ENCODE data around the gene CABP4.

CABP4 gene

DNA sequence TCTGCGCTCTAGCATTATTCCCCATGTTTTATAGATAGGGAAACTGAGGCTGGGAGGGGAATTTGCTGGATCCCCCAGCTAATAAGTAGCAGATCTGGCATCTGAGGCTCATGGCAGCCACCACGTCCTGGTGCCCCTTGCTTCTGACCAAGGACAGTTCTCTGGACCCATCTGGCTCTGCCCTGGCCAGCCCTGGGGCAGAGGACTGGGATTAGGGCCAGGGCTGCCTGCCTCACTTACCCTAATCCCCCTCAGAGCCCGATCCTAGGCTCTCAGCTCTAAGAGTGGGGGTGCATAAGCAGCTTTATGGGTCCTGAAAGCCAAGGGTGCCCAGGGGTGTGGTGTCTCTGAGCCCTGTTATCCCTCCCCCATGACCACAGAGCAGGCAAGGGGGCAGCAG, at the start of gene CABP4:
Gene CABP4, plus strand, starts transcription at position 301 of the 400 bp plus-strand sequence. Its CDS starts 70 bp downstream, at position 371.
- peaks cover 50% of the 10 kb centered on the region for H3K4me1 Mint-ChIP-seq (ENCODE audit: low read depth)
- peaks cover 1% of the 10 kb centered on the region for H3K27me3 Mint-ChIP-seq
- peak within 1 kb of the TSS; percentile 21 for H3K27ac Mint-ChIP-seq
- no peaks in the 10 kb centered on the region for H3K36me3 Mint-ChIP-seq (ENCODE audit: low read depth)
- no peaks in the 10 kb centered on the region for H3K9me3 Mint-ChIP-seq
- intact Hi-C loops (cut with micrococcal nuclease): no loop called here
- H3K4me3 Mint-ChIP-seq: no peak within 1 kb of the TSS

DNA sequence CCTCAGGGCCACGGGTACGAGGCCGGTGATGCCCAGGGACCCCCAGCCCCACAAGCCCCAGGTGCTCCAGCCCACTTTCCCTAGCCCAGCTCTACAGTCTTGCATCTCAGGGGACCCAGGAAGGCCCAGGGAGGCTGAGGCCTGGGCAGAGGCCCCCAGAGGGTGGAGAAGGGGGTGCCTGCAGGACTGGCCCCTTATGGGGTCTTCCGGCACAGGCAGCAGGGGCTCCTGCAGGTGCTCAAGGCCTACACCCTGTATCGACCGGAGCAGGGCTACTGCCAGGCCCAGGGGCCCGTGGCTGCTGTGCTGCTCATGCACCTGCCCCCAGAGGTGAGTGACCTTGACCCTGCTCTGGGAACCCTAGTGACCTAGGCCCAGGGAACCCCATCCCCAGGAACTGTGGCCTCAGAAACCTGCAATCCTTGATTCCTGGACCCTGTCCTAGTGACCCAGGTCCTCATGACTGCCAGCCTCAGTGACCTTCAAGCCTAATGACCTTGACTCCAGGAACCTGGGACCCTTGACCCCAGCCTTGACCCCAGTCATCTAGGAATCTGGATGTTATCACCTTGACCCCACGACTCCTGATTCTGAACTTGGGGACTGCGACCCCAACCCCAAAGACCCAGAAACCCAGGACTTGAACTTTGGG, 49.3 kb upstream of the CABP4 start:
- H3K4me3 Mint-ChIP-seq: no peak overlapping the region
- peak overlapping the region; percentile 82 for H3K27ac Mint-ChIP-seq
- peaks cover 76% of the 10 kb centered on the region for H3K4me1 Mint-ChIP-seq (ENCODE audit: low read depth)
- no peaks in the 10 kb centered on the region for H3K9me3 Mint-ChIP-seq
- peaks cover 3% of the 10 kb centered on the region for H3K27me3 Mint-ChIP-seq
- intact Hi-C loops (cut with micrococcal nuclease): no loop called here
- H3K36me3 Mint-ChIP-seq (ENCODE audit: low read depth): peaks cover under 1% of the 10 kb centered on the region

DNA sequence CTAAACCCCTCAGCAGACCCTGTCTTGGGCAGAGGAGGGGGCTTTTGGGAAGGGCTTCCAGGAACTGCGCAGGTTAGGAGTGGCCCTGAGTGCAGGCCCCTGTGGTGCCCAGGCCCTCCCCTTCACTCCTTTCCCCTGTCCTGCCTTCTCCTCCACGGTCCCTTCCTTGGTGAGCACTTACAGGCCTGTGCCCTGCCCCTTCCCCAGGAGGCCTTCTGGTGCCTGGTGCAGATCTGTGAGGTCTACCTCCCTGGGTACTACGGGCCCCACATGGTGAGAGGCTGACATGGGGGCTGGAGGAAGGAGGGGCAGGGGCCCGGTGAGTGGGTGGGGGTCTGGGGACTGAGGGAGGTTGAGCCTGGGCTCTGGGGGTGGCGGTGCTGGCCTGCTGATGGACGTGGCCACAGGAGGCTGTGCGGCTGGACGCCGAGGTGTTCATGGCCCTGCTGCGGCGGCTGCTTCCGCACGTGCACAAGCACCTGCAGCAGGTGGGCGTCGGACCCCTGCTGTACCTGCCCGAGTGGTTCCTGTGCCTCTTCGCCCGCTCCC, 48.7 kb upstream of the CABP4 start:
- Mint-ChIP-seq H3K4me1 (ENCODE audit: low read depth) (peaks cover 75% of the 10 kb centered on the region), H3K36me3 (ENCODE audit: low read depth) (no peaks in the 10 kb centered on the region), H3K27me3 (peaks cover 10% of the 10 kb centered on the region), H3K9me3 (no peaks in the 10 kb centered on the region), H3K27ac (peak overlapping the region; percentile 71), H3K4me3 (no peak overlapping the region)
- intact Hi-C loops (cut with micrococcal nuclease): no loop called here

DNA sequence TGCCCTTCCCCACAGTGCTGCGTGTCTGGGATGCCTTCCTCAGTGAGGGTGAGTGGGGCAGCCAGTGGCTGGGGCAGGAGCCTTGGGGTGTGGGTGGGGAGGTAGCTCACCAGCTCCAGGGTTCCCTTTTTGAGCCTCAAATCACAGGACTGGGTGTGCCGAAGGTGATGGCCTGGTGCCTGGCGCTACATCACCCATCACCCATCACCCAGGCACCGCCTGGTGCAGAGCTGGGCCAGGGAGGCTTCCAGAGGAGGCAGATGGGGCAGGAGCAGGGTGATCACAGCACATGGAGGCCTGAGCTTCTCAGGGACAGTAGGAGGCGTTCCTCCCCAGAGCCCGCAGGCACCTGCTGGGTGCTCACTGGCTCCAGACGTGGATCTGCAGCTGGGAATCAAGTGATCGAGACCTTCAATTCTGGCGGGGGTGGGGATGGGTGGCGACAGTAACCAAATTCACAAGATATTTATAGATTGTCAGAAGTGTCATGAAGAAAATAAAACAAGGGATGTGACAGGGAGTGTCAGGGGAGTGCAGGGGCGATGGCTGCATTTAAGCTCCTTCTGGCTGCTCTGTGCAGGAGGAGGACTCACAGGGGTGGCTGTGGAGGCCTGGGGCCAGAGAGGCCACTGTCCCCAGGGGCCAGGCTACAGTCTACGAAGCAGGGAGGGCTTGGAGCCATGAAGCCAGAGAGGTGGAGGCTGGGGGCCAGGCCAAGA, 48.0 kb upstream of the CABP4 start:
- Mint-ChIP-seq H3K36me3 (ENCODE audit: low read depth) (no peaks in the 10 kb centered on the region), H3K9me3 (no peaks in the 10 kb centered on the region), H3K27ac (peak overlapping the region; percentile 71), H3K4me1 (ENCODE audit: low read depth) (peaks cover 72% of the 10 kb centered on the region), H3K27me3 (peaks cover 16% of the 10 kb centered on the region), H3K4me3 (no peak overlapping the region)
- intact Hi-C loops (cut with micrococcal nuclease): no loop called here

DNA sequence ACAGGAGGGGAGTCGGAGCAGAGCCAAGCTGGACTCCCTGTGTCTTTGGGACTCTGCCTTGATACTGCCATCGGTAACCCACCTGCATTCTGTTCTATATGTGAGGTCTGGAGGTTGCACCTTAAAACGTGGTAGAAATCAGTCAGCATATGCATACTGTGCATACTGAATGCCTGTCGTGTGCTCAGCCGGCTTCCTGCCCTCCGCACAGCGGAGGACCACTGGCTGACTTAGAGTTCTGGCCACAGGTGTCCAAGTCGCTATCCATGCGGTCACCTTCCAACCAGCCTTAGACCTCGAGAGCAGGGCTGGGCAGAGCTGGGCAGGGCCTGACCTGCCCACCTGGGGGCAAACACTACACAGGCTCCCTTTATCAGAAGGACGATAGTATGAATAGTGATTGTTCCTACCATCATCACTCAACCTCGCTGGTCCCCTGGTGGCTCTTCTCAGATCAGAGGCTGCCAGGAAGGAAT, 47.4 kb upstream of the CABP4 start:
- Mint-ChIP-seq H3K27ac (peak overlapping the region; percentile 71), H3K36me3 (ENCODE audit: low read depth) (no peaks in the 10 kb centered on the region)

DNA sequence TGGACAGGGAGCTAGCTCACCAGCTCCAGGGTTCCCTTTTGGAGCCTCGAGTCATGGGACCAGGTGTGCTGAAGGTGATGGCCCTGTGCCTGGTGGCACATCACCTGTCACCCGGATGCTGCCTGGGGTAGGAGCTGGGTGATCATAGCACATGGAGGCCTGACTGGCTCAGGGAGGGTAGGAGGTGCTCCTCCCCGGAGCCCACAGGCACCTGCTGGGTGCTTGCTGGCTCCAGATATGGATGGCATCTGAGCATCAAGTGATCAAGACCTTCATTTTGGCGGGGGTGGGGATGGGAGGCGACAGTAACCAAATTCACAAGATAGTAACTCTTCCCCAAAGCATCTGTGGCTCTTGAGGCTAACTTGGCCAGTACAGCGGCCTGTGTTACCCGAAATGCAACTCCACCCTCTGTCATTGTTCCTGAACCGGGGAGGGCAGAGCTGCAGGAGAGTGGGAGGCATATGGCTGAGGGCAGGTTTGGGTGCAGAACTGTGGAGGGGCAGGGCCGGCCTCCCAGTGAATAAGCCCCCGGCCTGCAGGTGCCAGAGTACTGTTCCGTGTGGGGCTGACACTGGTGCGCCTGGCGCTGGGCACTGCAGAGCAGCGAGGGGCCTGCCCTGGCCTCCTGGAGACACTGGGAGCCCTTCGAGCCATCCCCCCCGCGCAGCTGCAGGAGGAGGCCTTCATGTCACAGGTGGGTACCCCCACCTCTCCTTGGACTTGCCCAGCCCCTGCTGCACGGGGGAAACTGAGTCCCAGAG, 46.5 kb upstream of the CABP4 start:
- no peak overlapping the region for H3K4me3 Mint-ChIP-seq
- peak overlapping the region; percentile 47 for H3K27ac Mint-ChIP-seq
- no peaks in the 10 kb centered on the region for H3K9me3 Mint-ChIP-seq
- intact Hi-C loops (cut with micrococcal nuclease): no loop called here
- H3K36me3 Mint-ChIP-seq (ENCODE audit: low read depth): no peaks in the 10 kb centered on the region
- peaks cover 73% of the 10 kb centered on the region for H3K4me1 Mint-ChIP-seq (ENCODE audit: low read depth)
- peaks cover 31% of the 10 kb centered on the region for H3K27me3 Mint-ChIP-seq

More for the DNA sequence above, 47.4 kb upstream of the CABP4 start:
- H3K4me1 Mint-ChIP-seq (ENCODE audit: low read depth): peaks cover 73% of the 10 kb centered on the region
- H3K4me3 Mint-ChIP-seq: no peak overlapping the region
- intact Hi-C loops (cut with micrococcal nuclease): no loop called here
- peaks cover 22% of the 10 kb centered on the region for H3K27me3 Mint-ChIP-seq
- H3K9me3 Mint-ChIP-seq: no peaks in the 10 kb centered on the region

DNA sequence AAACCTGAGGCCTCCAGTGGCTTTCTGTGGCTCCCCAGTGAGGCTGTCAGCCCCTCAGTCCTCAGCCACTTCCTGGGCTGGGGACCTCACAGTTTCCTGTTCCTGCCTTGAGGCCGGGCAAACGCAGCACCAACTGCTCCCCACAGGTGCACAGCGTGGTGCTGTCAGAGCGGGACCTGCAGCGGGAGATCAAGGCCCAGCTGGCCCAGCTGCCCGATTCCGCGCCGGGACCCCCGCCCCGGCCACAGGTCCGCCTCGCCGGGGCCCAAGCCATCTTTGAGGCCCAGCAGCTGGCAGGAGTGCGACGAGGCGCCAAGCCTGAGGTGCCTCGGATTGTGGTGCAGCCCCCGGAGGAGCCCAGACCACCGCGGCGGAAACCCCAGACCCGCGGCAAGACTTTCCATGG, 45.9 kb upstream of the CABP4 start:
- no peaks in the 10 kb centered on the region for H3K9me3 Mint-ChIP-seq
- H3K4me1 Mint-ChIP-seq (ENCODE audit: low read depth): peaks cover 67% of the 10 kb centered on the region
- peaks cover 38% of the 10 kb centered on the region for H3K27me3 Mint-ChIP-seq
- H3K36me3 Mint-ChIP-seq (ENCODE audit: low read depth): no peaks in the 10 kb centered on the region
- intact Hi-C loops (cut with micrococcal nuclease): no loop called here
- H3K4me3 Mint-ChIP-seq: no peak overlapping the region
- peak overlapping the region; percentile 47 for H3K27ac Mint-ChIP-seq

DNA sequence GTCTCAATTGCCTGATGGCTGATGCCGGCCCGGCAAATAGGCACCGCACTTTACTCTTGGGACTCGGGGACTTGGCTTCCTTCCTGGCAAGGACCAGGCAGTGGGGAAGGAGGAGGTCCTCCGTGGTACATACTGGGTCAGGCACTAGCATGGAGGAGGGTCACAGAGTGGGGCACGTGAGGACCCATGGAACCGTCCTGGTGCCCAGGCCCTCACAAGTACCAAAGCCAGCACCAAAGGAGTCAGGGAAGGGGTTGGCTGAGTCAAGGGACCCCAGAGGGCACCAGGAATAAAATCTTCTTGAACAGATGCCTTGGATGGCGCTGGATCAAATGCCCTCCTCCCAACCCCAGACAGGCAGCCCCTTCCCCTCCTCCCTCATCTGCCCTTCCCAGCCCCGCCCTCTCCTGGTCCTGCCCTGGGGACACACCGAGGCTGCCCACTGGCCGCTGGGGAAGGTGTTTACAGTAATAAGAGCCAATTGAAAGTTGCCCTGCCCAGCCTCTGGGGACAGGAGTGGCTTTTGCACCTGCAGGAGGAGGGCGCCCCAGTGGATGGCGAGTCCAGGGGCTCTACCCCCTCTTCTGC, 45.3 kb upstream of the CABP4 start:
- H3K27me3 Mint-ChIP-seq: peaks cover 44% of the 10 kb centered on the region
- H3K4me3 Mint-ChIP-seq: peak overlapping the region; percentile 23
- peaks cover 62% of the 10 kb centered on the region for H3K4me1 Mint-ChIP-seq (ENCODE audit: low read depth)
- no peaks in the 10 kb centered on the region for H3K9me3 Mint-ChIP-seq
- intact Hi-C loops (cut with micrococcal nuclease): no loop called here
- no peaks in the 10 kb centered on the region for H3K36me3 Mint-ChIP-seq (ENCODE audit: low read depth)
- H3K27ac Mint-ChIP-seq: no peak overlapping the region

DNA sequence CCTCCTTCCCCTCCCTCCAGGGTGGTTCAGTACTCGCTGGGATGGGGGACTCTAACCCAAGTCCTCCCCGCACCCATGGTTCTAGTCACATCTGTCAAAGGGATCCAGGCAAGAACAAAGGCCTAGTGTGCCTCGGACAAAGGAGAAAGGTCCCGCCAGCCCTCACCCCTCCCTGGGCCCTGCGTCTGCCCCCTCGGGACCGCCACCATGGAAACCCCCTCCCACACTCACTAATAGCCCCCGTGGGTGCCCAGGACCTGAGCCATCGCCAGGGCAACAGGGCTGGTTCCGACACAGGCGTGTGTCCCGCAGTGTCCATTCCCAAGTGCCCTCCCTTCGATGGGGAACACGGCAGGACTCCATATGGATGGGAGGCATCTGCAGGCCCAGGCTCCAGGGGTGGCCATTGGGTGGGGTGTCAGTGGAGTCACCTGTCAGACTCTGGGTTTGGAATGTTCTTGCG, 44.8 kb upstream of the CABP4 start:
- H3K27me3 Mint-ChIP-seq: peaks cover 49% of the 10 kb centered on the region
- no peak overlapping the region for H3K27ac Mint-ChIP-seq
- intact Hi-C loops (cut with micrococcal nuclease): no loop called here
- no peaks in the 10 kb centered on the region for H3K36me3 Mint-ChIP-seq (ENCODE audit: low read depth)
- no peak overlapping the region for H3K4me3 Mint-ChIP-seq
- no peaks in the 10 kb centered on the region for H3K9me3 Mint-ChIP-seq
- peaks cover 62% of the 10 kb centered on the region for H3K4me1 Mint-ChIP-seq (ENCODE audit: low read depth)

DNA sequence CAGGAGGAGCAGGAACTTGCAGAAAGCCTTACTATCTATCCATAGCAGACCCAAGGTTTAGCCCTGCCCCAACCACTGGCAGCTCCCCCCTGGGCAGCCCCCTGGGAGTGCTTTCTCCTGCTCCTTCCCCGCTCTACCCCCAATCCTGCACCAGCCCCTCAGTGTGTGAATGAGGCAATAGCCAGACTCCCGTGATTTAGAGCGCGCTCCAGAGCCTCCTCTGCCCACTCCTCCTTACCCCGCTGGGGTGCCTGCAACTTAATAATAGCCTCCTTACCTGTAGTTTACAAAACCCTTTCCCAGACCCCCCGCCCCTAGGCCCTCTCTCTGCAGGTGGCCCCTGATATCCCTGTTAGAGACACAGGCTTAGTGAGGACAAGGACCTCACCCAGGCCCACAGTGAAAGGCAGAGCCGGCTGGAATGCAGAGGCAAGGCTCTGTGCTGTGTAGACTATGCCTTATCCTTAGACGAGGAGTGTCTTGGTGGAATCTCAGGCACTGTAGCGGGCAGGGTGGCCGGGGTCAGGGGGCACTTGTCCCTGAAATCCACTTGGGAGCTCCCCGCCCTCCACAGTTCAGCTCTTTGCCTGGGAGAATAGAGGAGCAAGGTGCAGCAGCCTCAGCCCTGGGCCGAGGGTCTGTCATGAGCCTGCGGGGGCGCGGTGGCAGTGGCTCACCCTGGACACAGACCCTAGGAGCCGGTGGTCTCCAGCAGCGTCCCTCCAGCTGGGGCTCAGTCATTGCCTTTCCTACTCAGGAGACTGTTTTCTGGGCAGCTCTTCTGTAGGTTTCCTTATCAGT, 44.0 kb upstream of the CABP4 start:
- H3K4me3 Mint-ChIP-seq: no peak overlapping the region
- peaks cover 60% of the 10 kb centered on the region for H3K4me1 Mint-ChIP-seq (ENCODE audit: low read depth)
- H3K9me3 Mint-ChIP-seq: no peaks in the 10 kb centered on the region
- H3K27ac Mint-ChIP-seq: no peak overlapping the region
- H3K27me3 Mint-ChIP-seq: peaks cover 53% of the 10 kb centered on the region
- no peaks in the 10 kb centered on the region for H3K36me3 Mint-ChIP-seq (ENCODE audit: low read depth)
- intact Hi-C loops (cut with micrococcal nuclease): no loop called here

DNA sequence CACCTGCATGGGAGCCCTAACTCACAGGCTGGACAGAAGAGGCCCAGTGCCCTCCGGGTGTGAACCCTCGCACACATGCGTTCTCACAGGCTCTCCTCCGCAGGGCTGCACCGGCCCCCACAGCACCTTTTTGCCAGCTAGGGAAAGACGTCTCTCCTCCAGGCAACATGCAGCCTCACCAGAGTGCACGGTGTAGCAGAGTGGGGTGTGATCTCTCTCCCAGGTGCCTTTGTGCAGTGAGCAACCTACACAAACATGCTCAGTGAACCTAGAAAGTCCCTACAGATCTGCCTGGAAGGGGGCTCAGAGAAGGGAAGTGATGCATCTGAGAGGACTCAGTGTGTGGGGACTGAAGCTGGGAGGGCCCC, 43.4 kb upstream of the CABP4 start:
- H3K9me3 Mint-ChIP-seq: no peaks in the 10 kb centered on the region
- H3K27ac Mint-ChIP-seq: no peak overlapping the region
- H3K27me3 Mint-ChIP-seq: peaks cover 59% of the 10 kb centered on the region
- H3K4me1 Mint-ChIP-seq (ENCODE audit: low read depth): peaks cover 60% of the 10 kb centered on the region
- H3K36me3 Mint-ChIP-seq (ENCODE audit: low read depth): no peaks in the 10 kb centered on the region
- no peak overlapping the region for H3K4me3 Mint-ChIP-seq
- intact Hi-C loops (cut with micrococcal nuclease): no loop called here

DNA sequence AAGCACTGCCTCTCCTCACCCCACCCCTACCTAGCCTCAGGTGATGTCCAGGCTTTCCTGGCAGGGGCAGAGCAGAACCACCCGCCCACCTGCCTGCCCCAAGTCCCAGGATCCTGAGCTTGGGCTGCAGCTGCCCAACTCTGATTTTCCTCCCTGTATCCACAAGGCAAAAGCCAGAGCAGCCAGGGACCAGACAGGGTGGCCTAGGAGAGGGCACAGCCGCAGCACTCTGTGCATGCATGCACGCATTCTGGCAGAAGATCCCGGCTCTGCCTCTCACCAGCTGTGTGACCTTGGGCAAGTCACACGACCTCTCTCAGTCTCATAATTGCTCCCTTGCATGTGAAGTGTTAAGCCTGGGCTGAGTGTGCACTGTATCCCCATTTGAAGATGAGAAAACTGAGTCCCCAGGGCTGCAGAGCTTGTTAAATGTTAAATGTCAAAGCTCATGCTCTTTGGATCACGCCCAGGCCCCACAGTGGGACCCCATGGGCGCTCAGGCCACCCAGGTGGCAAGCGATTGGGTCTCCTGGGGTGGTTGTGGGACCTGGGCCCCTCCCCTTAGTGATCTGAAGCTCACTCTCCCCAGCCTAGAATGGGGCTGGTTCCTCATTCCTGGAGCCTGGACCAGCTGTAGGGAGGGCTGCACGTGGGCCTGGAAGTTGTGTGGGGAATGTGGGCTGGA, 42.5 kb upstream of the CABP4 start:
- H3K9me3 Mint-ChIP-seq: no peaks in the 10 kb centered on the region
- H3K36me3 Mint-ChIP-seq (ENCODE audit: low read depth): no peaks in the 10 kb centered on the region
- no peak overlapping the region for H3K27ac Mint-ChIP-seq
- H3K4me3 Mint-ChIP-seq: no peak overlapping the region
- intact Hi-C loops (cut with micrococcal nuclease): no loop called here
- H3K27me3 Mint-ChIP-seq: peaks cover 67% of the 10 kb centered on the region
- peaks cover 58% of the 10 kb centered on the region for H3K4me1 Mint-ChIP-seq (ENCODE audit: low read depth)

Data from dendritic cell treated with granulocyte-macrophage colony-stimulating factor and Interleukin-4, amounts not matched to agents 40 ng/mL and 50 ng/mL, for 4 days (primary cell).